Measurements from ENCODE around the gene RIPPLY3.
A peak's percentile ranks its signal among the peaks of the same experiment; 100 is the strongest.
"Not testable (repeated sequence)": the region's sequence is repeated elsewhere in the genome, so short reads cannot be mapped to it uniquely, and the experiment has no call there.

Gene RIPPLY3

GRCh38 chr21:36981977-36982700 lies 24.4 kb upstream of the RIPPLY3 start:
- DNase-seq: no peak

DNA sequence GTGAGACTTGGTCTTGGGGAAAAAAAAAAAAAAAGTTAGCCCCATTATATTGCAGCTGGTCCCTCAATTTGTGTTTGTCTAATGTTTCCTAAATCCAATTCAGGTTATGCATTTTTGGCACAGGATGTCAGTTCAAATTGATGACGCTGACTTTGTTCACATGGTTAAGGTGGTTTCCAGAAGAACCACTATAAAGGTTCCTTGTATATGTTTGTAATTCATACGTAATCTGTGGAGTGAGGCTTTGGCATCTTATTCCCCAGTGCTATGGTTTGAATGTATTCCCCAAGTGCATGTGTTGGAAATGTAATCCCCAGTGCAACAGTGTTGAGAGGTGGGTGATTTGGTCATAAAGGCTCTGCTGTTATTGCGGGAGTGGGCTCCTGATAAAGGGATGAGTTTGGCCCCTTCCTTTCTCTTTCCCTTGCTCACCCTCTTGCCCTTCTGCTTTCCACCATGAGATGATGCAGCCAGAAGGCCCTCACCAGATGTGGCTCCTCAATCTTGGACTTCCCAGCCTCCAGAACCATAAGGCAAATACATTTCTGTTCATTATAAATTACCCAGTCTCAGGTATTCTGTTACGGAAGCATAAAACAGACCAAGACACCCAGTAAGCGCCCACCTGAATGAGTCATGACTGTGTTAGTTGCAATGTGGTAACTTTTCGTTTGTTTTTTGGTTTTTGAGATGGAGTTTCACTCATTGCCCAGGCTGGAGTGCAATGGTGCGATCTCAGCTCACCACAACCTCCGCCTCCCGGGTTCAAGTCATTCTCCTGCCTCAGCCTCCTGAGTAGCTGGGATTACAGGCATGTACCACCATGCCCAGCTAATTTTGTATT lies 20.5 kb upstream of the RIPPLY3 start:
- no peak for DNase-seq

DNA sequence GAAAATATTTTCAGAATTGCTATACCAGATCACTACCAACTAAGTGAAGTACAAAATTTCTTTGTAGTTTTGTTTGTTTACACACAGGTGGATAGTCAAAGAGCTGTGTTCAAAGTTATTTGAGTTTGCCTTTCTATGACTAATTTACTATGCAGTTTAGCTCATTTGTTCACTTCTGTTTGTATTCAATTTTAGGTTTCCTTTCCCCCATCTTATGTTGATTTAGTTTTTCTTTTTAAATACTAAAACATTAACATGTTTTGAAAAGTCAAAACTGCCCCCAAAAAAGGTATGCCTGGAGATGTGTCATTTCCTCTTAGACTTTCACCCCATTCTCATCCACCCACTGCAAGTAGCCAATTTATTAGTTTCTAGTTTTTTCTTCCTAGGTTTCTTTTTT lies 18.7 kb upstream of the RIPPLY3 start:
- DNase-seq: no peak

DNA sequence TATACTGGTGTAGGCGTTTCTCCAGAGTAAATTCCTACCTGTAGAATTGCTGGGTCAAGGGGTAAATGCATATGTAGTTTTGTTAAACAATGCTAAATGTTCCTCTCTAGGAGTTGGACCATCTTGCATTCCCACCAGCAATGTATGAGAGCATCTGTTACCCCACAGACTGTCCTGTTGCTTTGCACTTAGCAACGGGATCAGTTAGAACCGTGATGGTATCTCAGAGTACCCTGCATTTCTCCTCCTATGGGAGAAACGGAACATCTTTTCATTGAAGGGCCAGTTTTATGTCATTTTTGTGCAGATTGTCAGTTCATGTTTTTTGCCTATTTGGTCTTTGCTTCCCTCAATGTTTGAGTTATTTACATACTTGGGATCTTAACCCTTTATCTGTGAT lies 18.0 kb upstream of the RIPPLY3 start:
- DNase-seq: no peak

DNA sequence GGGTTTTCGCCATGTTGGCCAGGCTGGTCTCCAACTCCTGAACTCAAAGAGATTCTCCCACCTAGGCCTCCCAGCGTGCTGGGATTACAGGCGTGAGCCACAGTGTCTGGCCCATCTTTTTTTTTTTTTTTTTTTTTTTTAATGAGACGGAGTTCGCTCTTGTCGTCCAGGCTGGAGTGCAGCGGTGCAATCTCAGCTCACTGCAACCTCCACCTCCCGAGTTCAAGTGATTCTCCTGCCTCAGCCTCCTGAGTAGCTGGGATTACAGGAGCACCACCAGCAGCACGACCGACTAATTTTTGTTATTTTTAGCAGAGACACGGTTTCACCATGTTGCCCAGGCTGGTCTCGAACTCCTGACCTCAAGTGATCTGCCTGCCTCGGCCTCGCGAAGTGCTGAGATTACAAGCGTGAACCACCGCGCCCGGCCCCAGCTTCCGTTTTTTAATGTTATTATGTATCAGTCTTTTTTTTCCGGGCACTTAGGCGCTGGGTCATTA lies 17.3 kb upstream of the RIPPLY3 start:
- DNase-seq: not testable (repeated sequence)

DNA sequence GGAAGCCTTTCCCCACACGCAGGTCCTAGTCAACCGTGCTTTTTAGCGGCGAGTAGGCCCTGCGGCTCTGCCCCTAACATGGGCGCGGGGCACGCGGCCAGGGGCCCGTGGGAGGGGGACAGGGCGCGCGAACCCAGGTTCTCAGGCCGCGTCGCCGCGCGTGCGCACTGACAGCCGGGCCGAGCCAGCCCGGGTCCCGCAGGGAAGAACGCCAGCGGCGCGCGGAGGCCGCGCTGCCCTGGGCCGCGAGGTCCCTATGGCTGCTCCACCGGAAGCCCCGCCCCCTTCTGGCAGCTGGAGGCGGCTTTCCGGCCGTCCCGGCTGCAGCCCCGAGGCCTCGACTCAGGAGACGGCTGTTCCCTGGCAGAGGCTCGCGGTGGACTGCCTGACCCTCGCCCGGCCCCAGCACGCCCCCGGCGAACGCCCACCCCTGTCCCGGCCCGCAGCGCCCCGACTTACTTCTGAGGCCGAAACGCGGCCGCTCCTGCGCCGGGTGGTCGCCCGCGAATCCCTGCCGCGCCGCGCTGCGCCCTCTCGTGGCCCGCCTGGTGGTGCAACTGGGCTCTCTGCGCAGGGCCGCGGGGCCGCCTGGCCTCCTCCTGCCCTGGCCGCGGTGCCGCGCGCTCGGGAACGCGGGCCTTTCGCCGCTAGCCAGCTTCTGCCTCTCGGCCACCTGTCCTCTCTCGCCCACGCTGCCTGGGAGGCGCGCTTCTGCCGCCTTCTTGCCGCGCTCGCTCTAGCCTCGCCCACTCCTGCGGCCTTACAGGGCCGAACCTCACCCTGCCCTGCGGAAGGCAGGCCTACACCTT lies 16.6 kb upstream of the RIPPLY3 start:
- DNase-seq: peak; percentile 87

DNA sequence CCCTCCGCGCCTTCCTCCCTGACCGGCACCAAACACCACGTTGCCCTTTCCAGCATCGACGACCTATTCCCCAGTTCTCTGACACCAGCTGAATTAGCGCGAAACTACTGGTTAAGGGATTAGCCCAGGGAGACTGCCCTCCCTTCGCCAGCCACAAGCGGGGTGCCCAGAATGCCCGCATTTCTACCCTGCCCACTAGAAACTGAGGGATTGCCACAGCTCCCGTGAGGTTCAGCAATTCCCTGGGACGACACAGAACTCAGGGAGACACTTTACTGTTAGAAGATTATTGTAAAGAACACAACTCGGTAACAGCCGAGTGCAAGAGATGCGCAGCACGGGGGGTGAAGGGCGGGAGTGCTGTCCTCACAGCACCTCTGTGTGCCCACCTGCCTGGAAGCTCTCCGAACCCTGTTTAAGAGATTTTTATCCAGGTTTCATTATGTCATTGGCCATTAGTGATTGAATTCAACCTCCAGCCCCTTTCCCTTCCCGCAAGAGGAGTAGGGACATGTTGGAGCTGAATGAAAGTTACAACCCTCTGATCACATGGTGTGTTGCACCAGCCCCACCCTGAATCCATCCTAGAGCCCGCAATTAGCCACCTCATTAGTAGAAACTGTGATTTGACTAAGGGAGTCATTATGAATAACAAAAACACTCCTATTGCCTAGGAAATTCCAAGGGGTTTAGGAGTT lies 15.8 kb upstream of the RIPPLY3 start:
- no peak for DNase-seq

DNA sequence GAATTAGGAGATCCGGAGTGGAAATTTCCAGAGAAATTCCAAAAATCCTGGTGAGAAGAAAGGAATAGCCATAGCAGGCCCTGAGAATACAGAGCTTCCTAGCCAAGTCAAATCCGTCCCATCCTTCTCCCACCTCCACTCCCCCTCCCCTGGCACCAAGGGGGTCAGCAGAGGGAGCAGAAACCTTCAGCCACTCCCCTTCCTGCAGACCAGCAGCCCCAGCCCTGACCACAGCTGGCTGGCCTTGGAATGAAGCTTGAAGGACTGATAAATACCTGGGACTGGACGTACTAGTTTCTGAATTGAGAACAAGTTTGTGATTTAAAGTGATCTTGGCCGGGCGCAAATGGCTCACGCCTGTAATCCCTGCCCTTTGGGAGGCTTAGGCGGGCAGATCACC lies 13.8 kb upstream of the RIPPLY3 start:
- DNase-seq: no peak

GRCh38 chr21:36994501-36995158 lies 11.9 kb upstream of the RIPPLY3 start:
- DNase-seq: no peak

GRCh38 chr21:36995285-36995684 lies 11.2 kb upstream of the RIPPLY3 start:
- not testable (repeated sequence) for DNase-seq

GRCh38 chr21:36999131-36999898 lies 7.2 kb upstream of the RIPPLY3 start:
- DNase-seq: no peak

DNA sequence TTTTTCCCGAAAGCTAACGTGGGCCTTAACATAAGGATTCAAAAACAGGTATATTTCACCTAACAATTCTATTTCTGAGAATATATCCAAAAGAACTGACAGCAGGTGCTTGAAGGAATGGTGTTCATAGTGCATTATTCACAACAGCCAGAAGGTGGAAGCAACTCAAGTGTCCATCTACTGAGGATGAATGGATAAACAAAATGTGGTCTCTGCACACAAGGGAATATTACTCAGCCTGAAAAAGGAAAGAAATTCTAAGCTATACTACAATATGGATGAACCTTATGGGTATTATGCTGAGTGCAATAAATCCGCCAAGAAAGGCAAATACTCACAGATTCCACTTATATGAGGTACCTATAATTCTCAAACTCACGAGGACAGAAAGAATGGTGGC lies 6.1 kb upstream of the RIPPLY3 start:
- DNase-seq: no peak

DNA sequence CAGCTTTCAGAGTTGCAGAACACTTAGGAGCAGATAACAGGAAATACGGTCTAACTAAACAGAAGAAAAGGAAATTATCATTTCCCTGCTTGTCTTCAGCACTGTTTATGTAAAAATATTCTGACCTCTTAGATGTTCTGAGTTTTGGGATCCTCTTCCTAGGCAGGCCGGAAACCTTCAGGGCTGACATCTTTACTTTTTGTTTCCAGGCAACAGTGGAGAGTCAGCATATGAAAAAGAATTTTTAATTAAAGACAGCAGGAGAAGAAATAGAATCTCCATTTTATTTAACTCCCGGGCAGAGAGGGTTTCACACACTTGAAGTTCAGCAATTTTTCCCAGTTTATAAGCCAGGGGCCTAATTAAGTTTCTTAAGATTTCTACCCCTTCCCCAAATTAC lies 5.1 kb upstream of the RIPPLY3 start:
- no peak for DNase-seq

DNA sequence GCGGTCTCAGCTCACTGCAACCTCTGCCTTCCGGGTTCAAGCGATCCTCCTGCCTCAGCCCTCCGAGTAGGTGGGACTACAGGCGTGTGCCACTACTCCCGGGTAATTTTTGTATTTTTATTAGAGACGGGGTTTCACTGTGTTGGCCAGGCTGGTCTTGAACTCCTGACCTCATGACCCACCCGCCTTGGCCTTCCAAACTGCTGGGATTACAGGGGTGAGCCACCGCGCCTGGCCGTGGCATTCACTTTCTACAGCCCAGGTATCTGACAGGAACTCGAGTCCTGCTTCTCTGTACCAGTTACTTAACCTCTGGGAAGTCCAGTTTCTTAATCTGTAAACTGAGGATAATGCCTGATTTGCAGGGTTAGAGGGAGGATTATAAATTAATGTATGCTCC lies 3.7 kb upstream of the RIPPLY3 start:
- not testable (repeated sequence) for DNase-seq

- DNase-seq: not testable (repeated sequence)
Observed at GRCh38 chr21:37003917-37004316, 2.6 kb upstream of the RIPPLY3 start.

DNA sequence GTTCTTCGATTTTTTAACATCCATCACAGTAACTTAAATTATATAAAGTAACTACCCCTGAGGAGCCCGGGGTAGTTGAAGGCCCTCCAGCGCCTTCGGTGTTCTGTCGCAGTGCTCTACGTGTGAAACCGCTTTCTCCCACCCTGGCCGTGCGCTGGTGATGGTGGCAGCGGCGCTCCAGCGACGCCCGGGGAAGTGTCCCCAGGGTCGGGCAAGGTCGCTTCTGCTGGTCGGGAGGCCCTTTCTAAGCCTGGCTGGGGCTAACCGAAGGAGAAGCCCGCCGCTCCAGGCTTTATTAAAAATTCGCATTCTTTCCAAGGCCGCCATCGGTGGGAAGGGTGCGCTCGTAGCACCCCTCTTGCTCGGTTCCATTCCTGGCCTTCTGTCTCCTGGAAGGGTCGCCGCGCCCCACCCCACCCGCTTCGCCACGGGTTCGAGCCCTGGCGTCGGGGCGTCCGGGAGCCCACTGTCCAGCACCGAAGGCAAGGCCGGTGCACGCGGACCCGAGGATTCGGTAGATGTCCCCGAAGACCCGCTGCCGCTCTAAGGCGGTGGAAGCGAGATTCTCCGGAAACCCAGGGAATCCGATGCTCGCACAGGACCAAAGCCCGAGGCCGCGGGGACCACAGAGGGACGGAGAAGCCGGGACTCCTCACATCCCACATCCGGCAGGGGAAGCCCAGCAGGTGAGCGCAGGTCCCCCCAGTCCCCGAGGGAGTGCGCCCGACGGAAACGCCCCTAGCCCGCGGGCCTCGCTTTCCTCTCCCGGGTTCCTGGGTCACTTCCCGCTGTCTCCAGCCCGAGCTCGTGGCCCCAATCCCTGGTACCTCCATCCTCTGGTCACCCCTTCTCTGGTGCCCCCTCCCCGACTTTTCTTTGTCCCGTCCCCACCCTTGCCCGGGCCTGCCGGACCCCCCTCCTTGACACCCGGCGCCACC lies 685 bp upstream of the RIPPLY3 start:
- no peak for DNase-seq

- no peak for DNase-seq
Observed at GRCh38 chr21:37008724-37009123, 2.2 kb downstream of the RIPPLY3 start.

GRCh38 chr21:37009740-37010341 lies 3.3 kb downstream of the RIPPLY3 start:
- DNase-seq: peak; percentile 11

GRCh38 chr21:37017951-37018679 lies 11.6 kb downstream of the RIPPLY3 start:
- no peak for DNase-seq

All from NK-92 treated with Interleukin-12 subunit alpha and Interleukin-12 subunit beta, amount 100 ng/mL, for 24 hours (cell line).